ENCODE measurements around the gene CKAP4. TPM values are rescaled to one million over a fixed set of nuclear protein-coding genes. Genes with fewer than 3 reads are reported as not detected.

The CKAP4 gene
- total RNA-seq, 2 experiments from 2014 or later, result 14.7 to 15.7 TPM

DNA sequence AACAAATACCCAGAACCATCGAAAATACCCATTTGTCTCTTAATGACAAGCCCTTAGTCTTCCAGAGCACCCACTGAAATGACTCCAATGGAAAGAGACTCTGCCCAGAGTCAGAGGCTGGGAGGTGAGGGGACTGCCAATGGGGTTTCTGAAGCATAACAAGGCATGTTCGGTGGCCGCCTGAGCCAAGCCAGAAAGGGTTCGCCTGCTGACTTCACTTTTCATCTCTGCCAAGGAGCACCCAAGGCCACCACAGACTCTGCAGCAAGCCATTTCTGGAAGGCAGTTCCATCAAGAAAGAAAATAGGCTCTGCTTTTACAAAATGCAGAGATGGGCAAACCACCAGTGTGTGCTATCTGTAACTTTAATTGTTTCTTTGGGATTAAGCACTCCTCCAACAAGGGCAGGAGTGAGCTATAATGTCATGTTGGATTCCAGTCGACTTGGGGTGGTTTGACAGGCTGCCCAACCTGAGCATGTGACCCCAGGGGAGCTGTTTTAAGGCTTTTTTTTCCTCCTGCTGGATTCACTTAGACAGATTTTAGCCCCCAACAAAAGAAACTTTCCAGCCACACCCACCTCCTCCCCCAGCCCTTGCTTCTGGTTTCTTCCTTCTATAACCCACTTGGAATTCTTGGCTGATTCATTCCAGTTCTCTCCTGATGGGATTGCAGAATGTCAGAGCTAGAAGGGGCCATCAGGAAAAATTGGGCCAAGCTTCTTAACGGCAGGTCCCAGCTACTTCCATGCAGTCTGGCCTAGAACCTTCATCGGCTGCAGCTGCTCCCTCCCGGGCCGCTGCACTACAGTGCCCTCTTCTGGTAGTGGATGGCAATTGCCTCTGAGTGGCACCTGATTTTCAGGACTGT lies 24.1 kb downstream of the CKAP4 start:
- Mint-ChIP-seq H3K27me3 (peaks cover 5% of the 10 kb centered on the region), H3K4me3 (no peak overlapping the region)
- intact Hi-C loops (cut with DNase I, micrococcal nuclease), result loop anchor here in 1 of 2 experiments (2.0 to 5.0 kb wide), 2 partner anchors 133 to 801 kb away; partner anchors contain the start of gene POLR3B

DNA sequence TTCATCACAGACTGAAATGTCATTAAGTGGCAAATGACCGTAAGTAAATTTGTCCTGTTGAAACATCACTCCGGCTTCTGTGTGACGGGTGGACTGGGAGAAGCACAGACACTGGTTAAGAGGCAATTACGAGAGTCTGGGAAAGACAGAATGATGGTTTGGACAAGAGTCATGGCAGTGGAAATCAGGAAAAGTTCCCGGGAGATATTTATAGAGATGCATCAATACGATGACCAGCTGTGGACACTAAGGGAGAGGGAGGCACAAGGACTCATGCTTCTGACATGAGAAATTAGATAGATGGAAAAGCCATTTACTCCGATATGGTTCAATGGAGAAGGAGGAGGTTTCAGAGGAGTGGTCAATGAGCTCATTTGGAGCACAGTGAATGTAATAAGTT lies 27.3 kb downstream of the CKAP4 start:
- H3K27me3 ChIP-seq (ENCODE audit: control insufficient read depth in 1 of 2, insufficient read depth in 2 of 2, low read length in 2 of 2), result peaks cover 2 to 8% of the 10 kb centered on the region in 2 experiments
- intact Hi-C loops (cut with DNase I, micrococcal nuclease), result loop anchor here in 1 of 2 experiments (5.0 kb wide), 1 partner anchor 798 kb away; no protein-coding TSS in a partner anchor
- H3K27me3 Mint-ChIP-seq, result peaks cover 17% of the 10 kb centered on the region
- H3K4me1 Mint-ChIP-seq (ENCODE audit: low read depth), result peaks cover 6% of the 10 kb centered on the region
- ChIA-PET POLR2A (interaction anchor here (1.8 kb wide), 1 partner anchor 83 kb away, joined by 5 read pairs; the partner anchor contains the start of gene TCP11L2), CTCF (no interaction called here)
- H3K4me1 ChIP-seq (ENCODE audit: insufficient read depth, low read length), result peaks cover 4% of the 10 kb centered on the region
- peaks cover 11 to 12% of the 10 kb centered on the region in 2 experiments for H3K9me3 ChIP-seq (ENCODE audit: control insufficient read depth in 1 of 2, insufficient read depth in 1 of 2, low read length in 2 of 2)
- H3K4me3 Mint-ChIP-seq, result no peak overlapping the region
- no peak overlapping the region for H3K4me3 ChIP-seq (ENCODE audit: low read length)
- no peaks in the 10 kb centered on the region for H3K36me3 Mint-ChIP-seq (ENCODE audit: low read depth)
- ATAC-seq (ENCODE audit: poor library complexity), result no peak
- no peaks in the 10 kb centered on the region for H3K36me3 ChIP-seq (ENCODE audit: insufficient read depth, low read length)
- DNase-seq, result no peak
- no peak for TF ChIP-seq CTCF (IDR thresholded peaks at IDR 0.05)
- no peak overlapping the region for H3K27ac ChIP-seq (ENCODE audit: low read depth in 1 of 2, low read length in 2 of 2)
- peaks cover 8% of the 10 kb centered on the region for H3K9me3 Mint-ChIP-seq
- H3K27ac Mint-ChIP-seq, result no peak overlapping the region

More for the DNA sequence above, 24.1 kb downstream of the CKAP4 start:
- Mint-ChIP-seq H3K36me3 (ENCODE audit: low read depth) (no peaks in the 10 kb centered on the region), H3K4me1 (ENCODE audit: low read depth) (peaks cover 21% of the 10 kb centered on the region), H3K9me3 (no peaks in the 10 kb centered on the region), H3K27ac (no peak overlapping the region)
- peaks cover 20% of the 10 kb centered on the region for H3K4me1 ChIP-seq (ENCODE audit: insufficient read depth, low read length)
- DNase-seq (peak; percentile 57 to 83 (median 69)), ATAC-seq (ENCODE audit: poor library complexity) (peak; percentile 62)
- peaks cover 0 to 4% of the 10 kb centered on the region in 2 experiments for H3K9me3 ChIP-seq (ENCODE audit: control insufficient read depth in 1 of 2, insufficient read depth in 1 of 2, low read length in 2 of 2)
- CTCF ChIA-PET, result interaction anchor here (0.6 to 1.7 kb wide), 18 partner anchors 8 to 803 kb away, joined by 3 to 13 read pairs (median 4); partner anchors contain the start of gene POLR3B
- POLR2A ChIA-PET, result interaction anchor here (0.9 to 1.4 kb wide), 3 partner anchors 59 to 87 kb away, joined by 3 to 5 read pairs (median 4); partner anchors contain the start of gene TCP11L2
- peaks cover 0 to 5% of the 10 kb centered on the region in 2 experiments for H3K27me3 ChIP-seq (ENCODE audit: control insufficient read depth in 1 of 2, insufficient read depth in 2 of 2, low read length in 2 of 2)
- H3K4me3 ChIP-seq (ENCODE audit: low read length), result no peak overlapping the region
- peak; percentile 91 for TF ChIP-seq CTCF (IDR thresholded peaks at IDR 0.05)
- H3K27ac ChIP-seq (ENCODE audit: low read depth in 1 of 2, low read length in 2 of 2), result no peak overlapping the region
- H3K36me3 ChIP-seq (ENCODE audit: insufficient read depth, low read length), result no peaks in the 10 kb centered on the region

GRCh38 chr12:106219043-106219442 lies 28.8 kb downstream of the CKAP4 start:
- Mint-ChIP-seq H3K27ac (no peak overlapping the region), H3K36me3 (ENCODE audit: low read depth) (no peaks in the 10 kb centered on the region), H3K4me3 (no peak overlapping the region), H3K27me3 (peaks cover 25% of the 10 kb centered on the region), H3K4me1 (ENCODE audit: low read depth) (peaks cover 2% of the 10 kb centered on the region), H3K9me3 (peaks cover 8% of the 10 kb centered on the region)
- no peak for TF ChIP-seq CTCF (IDR thresholded peaks at IDR 0.05)
- Histone ChIP-seq H3K27ac (ENCODE audit: low read depth in 1 of 2, low read length in 2 of 2) (no peak overlapping the region), H3K9me3 (ENCODE audit: control insufficient read depth in 1 of 2, insufficient read depth in 1 of 2, low read length in 2 of 2) (peaks cover 11 to 12% of the 10 kb centered on the region in 2 experiments), H3K36me3 (ENCODE audit: insufficient read depth, low read length) (no peaks in the 10 kb centered on the region), H3K4me1 (ENCODE audit: insufficient read depth, low read length) (peaks cover 3% of the 10 kb centered on the region), H3K4me3 (ENCODE audit: low read length) (no peak overlapping the region), H3K27me3 (ENCODE audit: control insufficient read depth in 1 of 2, insufficient read depth in 2 of 2, low read length in 2 of 2) (peaks cover 8 to 14% of the 10 kb centered on the region in 2 experiments)
- ATAC-seq (ENCODE audit: poor library complexity) (no peak), DNase-seq (no peak)
- ChIA-PET POLR2A (no interaction called here), CTCF (no interaction called here)
- intact Hi-C loops (cut with DNase I, micrococcal nuclease), result no loop called here

Data from CD4-positive, alpha-beta T cell (primary cell).